ENCODE measurements around the gene MYO18A.

MYO18A gene

DNA sequence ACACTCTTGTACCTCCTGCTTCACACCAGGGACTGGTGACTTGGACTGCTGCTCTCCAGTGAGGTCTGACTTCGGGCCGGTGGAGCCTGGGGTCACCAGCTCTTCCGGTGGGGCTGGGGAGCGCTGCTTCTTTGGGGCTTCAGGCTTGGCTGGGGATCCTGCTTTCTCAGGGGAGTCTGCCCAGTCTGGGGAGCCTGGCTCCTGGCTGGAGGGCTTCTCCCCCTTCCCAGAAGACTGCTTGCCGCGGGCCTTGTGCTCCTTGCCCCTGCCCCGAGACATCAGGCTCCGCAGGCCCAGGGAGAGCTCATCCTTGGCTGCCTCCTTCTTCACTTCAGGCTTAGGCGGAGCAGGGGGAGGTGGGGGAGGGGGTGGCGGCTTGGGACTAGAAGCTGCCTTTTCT, 52.4 kb downstream of the MYO18A start:
- no peaks in the 10 kb centered on the region for H3K36me3 ChIP-seq (ENCODE audit: control insufficient read depth, insufficient read depth, low read length)
- H3K9me3 ChIP-seq (ENCODE audit: control insufficient read depth, low read length) = no peaks in the 10 kb centered on the region
- H2AFZ ChIP-seq = no peak overlapping the region
- no peak overlapping the region for H3K9ac ChIP-seq
- H3K4me1 ChIP-seq = no peaks in the 10 kb centered on the region
- no peak overlapping the region for H3K4me3 ChIP-seq (ENCODE audit: low read depth, low read length)
- H3K27me3 ChIP-seq (ENCODE audit: control insufficient read depth, insufficient read depth, low read length) = no peaks in the 10 kb centered on the region
- H3K4me2 ChIP-seq (ENCODE audit: low read length) = no peak overlapping the region
- TF ChIP-seq, protein P1, sequence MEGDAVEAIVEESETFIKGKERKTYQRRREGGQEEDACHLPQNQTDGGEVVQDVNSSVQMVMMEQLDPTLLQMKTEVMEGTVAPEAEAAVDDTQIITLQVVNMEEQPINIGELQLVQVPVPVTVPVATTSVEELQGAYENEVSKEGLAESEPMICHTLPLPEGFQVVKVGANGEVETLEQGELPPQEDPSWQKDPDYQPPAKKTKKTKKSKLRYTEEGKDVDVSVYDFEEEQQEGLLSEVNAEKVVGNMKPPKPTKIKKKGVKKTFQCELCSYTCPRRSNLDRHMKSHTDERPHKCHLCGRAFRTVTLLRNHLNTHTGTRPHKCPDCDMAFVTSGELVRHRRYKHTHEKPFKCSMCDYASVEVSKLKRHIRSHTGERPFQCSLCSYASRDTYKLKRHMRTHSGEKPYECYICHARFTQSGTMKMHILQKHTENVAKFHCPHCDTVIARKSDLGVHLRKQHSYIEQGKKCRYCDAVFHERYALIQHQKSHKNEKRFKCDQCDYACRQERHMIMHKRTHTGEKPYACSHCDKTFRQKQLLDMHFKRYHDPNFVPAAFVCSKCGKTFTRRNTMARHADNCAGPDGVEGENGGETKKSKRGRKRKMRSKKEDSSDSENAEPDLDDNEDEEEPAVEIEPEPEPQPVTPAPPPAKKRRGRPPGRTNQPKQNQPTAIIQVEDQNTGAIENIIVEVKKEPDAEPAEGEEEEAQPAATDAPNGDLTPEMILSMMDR (IDR thresholded peaks at IDR 0.05) = no peak
- peaks cover 18% of the 10 kb centered on the region for H3K79me2 ChIP-seq
- H3K27ac ChIP-seq = no peak overlapping the region

GRCh38 chr17:29126268-29126930, 53.8 kb downstream of the MYO18A start:
- peaks cover 25% of the 10 kb centered on the region for H3K79me2 ChIP-seq
- no peaks in the 10 kb centered on the region for H3K9me3 ChIP-seq (ENCODE audit: control insufficient read depth, low read length)
- no peak overlapping the region for H2AFZ ChIP-seq
- no peak overlapping the region for H3K4me2 ChIP-seq (ENCODE audit: low read length)
- H3K4me1 ChIP-seq = no peaks in the 10 kb centered on the region
- TF ChIP-seq, protein P1 (IDR thresholded peaks at IDR 0.05) = no peak
- no peaks in the 10 kb centered on the region for H3K27me3 ChIP-seq (ENCODE audit: control insufficient read depth, insufficient read depth, low read length)
- no peak overlapping the region for H3K9ac ChIP-seq
- no peak overlapping the region for H3K27ac ChIP-seq
- H3K36me3 ChIP-seq (ENCODE audit: control insufficient read depth, insufficient read depth, low read length) = no peaks in the 10 kb centered on the region
- H3K4me3 ChIP-seq (ENCODE audit: low read depth, low read length) = no peak overlapping the region

- TF ChIP-seq, protein P1 (IDR thresholded peaks at IDR 0.05) = no peak
- H3K4me1 ChIP-seq = no peaks in the 10 kb centered on the region
- H3K9me3 ChIP-seq (ENCODE audit: control insufficient read depth, low read length) = no peaks in the 10 kb centered on the region
- H2AFZ ChIP-seq = no peak overlapping the region
- H3K36me3 ChIP-seq (ENCODE audit: control insufficient read depth, insufficient read depth, low read length) = no peaks in the 10 kb centered on the region
- no peaks in the 10 kb centered on the region for H3K27me3 ChIP-seq (ENCODE audit: control insufficient read depth, insufficient read depth, low read length)
- H3K4me2 ChIP-seq (ENCODE audit: low read length) = no peak overlapping the region
- H3K4me3 ChIP-seq (ENCODE audit: low read depth, low read length) = no peak overlapping the region
- H3K79me2 ChIP-seq = peaks cover 21% of the 10 kb centered on the region
- H3K27ac ChIP-seq = no peak overlapping the region
- H3K9ac ChIP-seq = no peak overlapping the region
Measured at GRCh38 chr17:29125651-29126050, 54.5 kb downstream of the MYO18A start.

- H3K4me2 ChIP-seq (ENCODE audit: low read length) = no peak overlapping the region
- H3K27ac ChIP-seq = no peak overlapping the region
- H3K9ac ChIP-seq = no peak overlapping the region
- H3K36me3 ChIP-seq (ENCODE audit: control insufficient read depth, insufficient read depth, low read length) = no peaks in the 10 kb centered on the region
- H3K4me1 ChIP-seq = no peaks in the 10 kb centered on the region
- TF ChIP-seq, protein P1 (IDR thresholded peaks at IDR 0.05) = no peak
- no peaks in the 10 kb centered on the region for H3K9me3 ChIP-seq (ENCODE audit: control insufficient read depth, low read length)
- peaks cover 21% of the 10 kb centered on the region for H3K79me2 ChIP-seq
- no peak overlapping the region for H2AFZ ChIP-seq
- H3K4me3 ChIP-seq (ENCODE audit: low read depth, low read length) = no peak overlapping the region
- no peaks in the 10 kb centered on the region for H3K27me3 ChIP-seq (ENCODE audit: control insufficient read depth, insufficient read depth, low read length)
Measured at GRCh38 chr17:29124925-29125273, 55.3 kb downstream of the MYO18A start.

Data from parathyroid adenoma (tissue), 2 donors.